Nephron progenitor cell (in vitro differentiated cells): ENCODE measurements around the gene HPS5.
A peak's percentile ranks its signal among the peaks of the same experiment; 100 is the strongest.

Experiments used
- DNase-seq: peaks from one replicate; pipeline ENCODE4 v3.0.0; 2021
- H3K27ac Mint-ChIP-seq: 2 replicates; pipeline ENCODE4 v1.8.0; 2021; ENCODE audit warnings: mild to moderate bottlenecking, moderate library complexity, mixed read lengths
- H3K27me3 Mint-ChIP-seq: 2 replicates; pipeline ENCODE4 v1.8.0; 2021; ENCODE audit warnings: mild to moderate bottlenecking, low read depth, mixed read lengths; ENCODE audit not compliant: poor library complexity
- H3K36me3 Mint-ChIP-seq: 2 replicates; pipeline ENCODE4 v1.8.0; 2021; ENCODE audit warnings: low read depth, mixed read lengths
- H3K4me1 Mint-ChIP-seq: 2 replicates; pipeline ENCODE4 v1.8.0; 2021; ENCODE audit warnings: mixed read lengths
- H3K4me3 Mint-ChIP-seq: 2 replicates; pipeline ENCODE4 v1.8.0; 2021; ENCODE audit warnings: mild to moderate bottlenecking, moderate library complexity, mixed read lengths
- H3K9me3 Mint-ChIP-seq: 2 replicates; pipeline ENCODE4 v1.8.0; 2021; ENCODE audit warnings: mild to moderate bottlenecking, moderate library complexity, mixed read lengths
- TF ChIP-seq, protein P1 (sequence below): fragments of 200-600 bp; sonication (generic); IDR thresholded peaks from 2 replicates; pipeline ENCODE4 v1.5.0; 2021; ENCODE audit warnings: antibody characterized with exemption

HPS5 gene

DNA sequence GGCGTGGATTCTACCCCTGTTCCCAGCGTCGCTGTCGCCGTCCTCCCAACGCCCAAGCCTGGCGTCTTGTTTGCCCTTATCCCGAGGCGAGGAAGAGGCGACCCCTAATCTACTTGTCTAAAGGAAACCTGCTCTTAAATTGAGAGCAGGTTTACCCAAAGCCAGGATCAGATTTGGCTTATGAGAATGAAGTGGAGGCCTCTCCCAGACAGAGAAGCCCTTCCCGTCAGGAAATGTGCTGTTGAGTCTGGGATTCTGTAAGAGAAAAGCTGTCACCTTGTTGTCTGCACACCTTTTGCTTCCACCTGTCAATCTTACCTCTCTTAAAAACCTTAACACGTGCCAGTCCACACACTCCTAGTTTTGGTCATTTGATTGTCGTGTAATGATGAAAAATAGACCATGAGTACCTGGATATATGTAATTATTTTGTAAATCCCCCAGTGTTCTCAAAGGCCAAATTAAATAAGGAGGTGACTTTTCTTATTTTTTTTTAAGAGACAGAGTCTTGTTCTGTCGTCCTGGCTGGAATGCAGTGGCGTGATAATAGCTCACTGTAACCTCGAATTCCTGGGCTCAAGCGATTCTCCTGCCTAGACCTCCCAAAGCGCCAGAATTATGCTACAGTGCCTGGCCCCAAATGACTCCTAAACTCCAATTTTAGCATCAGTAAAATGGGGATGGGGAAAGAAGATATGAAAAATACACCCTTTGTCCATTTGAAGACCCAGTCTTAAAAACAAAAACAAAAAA lies 1.1 kb upstream of the HPS5 start:
- TF ChIP-seq, protein P1, sequence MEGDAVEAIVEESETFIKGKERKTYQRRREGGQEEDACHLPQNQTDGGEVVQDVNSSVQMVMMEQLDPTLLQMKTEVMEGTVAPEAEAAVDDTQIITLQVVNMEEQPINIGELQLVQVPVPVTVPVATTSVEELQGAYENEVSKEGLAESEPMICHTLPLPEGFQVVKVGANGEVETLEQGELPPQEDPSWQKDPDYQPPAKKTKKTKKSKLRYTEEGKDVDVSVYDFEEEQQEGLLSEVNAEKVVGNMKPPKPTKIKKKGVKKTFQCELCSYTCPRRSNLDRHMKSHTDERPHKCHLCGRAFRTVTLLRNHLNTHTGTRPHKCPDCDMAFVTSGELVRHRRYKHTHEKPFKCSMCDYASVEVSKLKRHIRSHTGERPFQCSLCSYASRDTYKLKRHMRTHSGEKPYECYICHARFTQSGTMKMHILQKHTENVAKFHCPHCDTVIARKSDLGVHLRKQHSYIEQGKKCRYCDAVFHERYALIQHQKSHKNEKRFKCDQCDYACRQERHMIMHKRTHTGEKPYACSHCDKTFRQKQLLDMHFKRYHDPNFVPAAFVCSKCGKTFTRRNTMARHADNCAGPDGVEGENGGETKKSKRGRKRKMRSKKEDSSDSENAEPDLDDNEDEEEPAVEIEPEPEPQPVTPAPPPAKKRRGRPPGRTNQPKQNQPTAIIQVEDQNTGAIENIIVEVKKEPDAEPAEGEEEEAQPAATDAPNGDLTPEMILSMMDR: no peak
- H3K4me3 Mint-ChIP-seq: peak overlapping the region; percentile 95
- H3K36me3 Mint-ChIP-seq: peaks cover 17% of the 10 kb centered on the region
- no peak for DNase-seq
- peak overlapping the region; percentile 100 for H3K27ac Mint-ChIP-seq
- no peaks in the 10 kb centered on the region for H3K27me3 Mint-ChIP-seq
- H3K4me1 Mint-ChIP-seq: peaks cover 56% of the 10 kb centered on the region
- no peaks in the 10 kb centered on the region for H3K9me3 Mint-ChIP-seq

DNA sequence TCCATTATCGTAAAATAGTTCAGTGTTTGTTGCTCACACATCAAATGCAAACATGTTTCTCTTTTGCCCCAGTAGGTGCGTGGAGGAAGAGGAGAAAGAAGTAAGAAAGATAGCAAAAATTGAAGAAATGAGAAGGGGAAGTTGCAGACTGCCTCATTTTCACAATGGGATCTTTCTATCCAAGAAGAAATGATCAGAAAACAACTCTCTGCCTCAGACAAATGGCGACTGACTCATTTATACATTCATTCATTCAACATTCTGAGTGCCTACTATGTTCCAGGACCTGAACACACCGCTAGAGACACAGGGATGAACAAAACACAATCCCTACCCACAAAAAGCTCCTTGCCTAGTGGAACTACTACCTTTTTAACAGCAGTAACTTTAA lies 367 bp downstream of the HPS5 start:
- no peaks in the 10 kb centered on the region for H3K9me3 Mint-ChIP-seq
- peaks cover 56% of the 10 kb centered on the region for H3K4me1 Mint-ChIP-seq
- no peak for DNase-seq
- peaks cover 22% of the 10 kb centered on the region for H3K36me3 Mint-ChIP-seq
- peak overlapping the region; percentile 95 for H3K4me3 Mint-ChIP-seq
- H3K27me3 Mint-ChIP-seq: no peaks in the 10 kb centered on the region
- TF ChIP-seq, protein P1: no peak
- H3K27ac Mint-ChIP-seq: peak overlapping the region; percentile 100

DNA sequence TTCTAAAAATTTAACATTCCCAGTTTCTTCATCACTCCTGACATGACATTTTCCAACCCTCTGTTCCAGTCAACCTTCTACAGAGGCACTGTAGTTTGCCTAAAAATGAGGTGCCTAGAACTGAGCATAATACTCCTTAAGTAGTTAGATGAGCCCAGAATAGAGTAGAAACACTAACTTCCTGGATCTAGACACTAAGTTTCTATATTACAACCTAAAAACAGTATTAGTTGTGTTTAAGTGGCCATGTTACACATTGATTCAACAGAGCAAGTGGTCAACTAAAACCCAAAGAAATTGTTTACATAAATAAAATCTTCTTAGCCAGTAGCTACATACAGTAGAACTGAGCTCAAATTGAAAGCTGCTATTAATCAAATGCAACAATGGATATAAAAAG lies 1.3 kb downstream of the HPS5 start:
- Mint-ChIP-seq H3K4me1 (peaks cover 56% of the 10 kb centered on the region), H3K4me3 (peak overlapping the region; percentile 95), H3K27ac (no peak overlapping the region), H3K9me3 (no peaks in the 10 kb centered on the region), H3K36me3 (peaks cover 17% of the 10 kb centered on the region), H3K27me3 (no peaks in the 10 kb centered on the region)
- DNase-seq: no peak
- TF ChIP-seq, protein P1: no peak

DNA sequence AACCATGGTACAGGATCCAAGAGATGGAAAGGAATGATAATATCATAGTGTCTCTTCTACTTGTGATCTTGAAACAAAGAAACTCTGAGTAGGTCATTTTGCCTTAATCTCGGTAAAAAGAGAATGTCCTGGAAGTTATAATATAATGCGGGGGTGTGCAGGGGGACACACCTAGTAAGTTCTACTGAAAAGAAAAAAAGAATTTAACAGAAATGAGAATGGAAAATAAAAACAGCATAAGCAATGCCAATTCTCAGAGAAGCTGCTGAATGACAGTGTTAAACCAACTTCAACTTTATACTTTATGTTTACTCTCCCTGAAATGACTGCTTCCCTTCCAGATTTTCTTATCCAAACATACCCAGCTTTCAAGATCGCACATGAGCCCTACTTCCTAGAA lies 2.0 kb downstream of the HPS5 start:
- peaks cover 51% of the 10 kb centered on the region for H3K4me1 Mint-ChIP-seq

DNA sequence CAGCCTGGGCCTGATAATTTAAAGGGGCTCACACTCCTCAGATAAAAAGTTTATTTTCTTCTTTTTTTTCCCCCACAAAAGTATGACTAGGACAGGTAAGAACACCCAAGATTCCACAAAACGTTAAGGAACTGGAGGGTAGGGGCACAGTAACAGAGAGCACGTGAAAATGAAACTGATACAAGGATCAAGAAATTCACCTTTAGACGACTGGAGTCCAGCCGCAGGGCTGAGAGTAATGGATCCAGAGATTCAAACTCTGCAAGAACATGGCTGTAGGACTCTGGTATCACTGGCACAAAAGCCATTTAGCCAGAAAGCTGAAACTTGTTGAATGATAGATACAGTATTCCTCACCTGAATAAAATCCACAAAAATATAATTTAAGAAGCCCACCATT lies 4.4 kb downstream of the HPS5 start:
- H3K9me3 Mint-ChIP-seq: no peaks in the 10 kb centered on the region
- H3K4me1 Mint-ChIP-seq: peaks cover 28% of the 10 kb centered on the region
- TF ChIP-seq, protein P1: no peak
- H3K36me3 Mint-ChIP-seq: peaks cover 9% of the 10 kb centered on the region
- DNase-seq: no peak
- H3K27ac Mint-ChIP-seq: no peak overlapping the region
- no peak overlapping the region for H3K4me3 Mint-ChIP-seq
- H3K27me3 Mint-ChIP-seq: no peaks in the 10 kb centered on the region

More for the DNA sequence above, 2.0 kb downstream of the HPS5 start:
- DNase-seq: no peak
- TF ChIP-seq, protein P1: no peak
- peaks cover 10% of the 10 kb centered on the region for H3K36me3 Mint-ChIP-seq
- H3K4me3 Mint-ChIP-seq: peak overlapping the region; percentile 95
- no peaks in the 10 kb centered on the region for H3K27me3 Mint-ChIP-seq
- H3K9me3 Mint-ChIP-seq: no peaks in the 10 kb centered on the region
- H3K27ac Mint-ChIP-seq: no peak overlapping the region

DNA sequence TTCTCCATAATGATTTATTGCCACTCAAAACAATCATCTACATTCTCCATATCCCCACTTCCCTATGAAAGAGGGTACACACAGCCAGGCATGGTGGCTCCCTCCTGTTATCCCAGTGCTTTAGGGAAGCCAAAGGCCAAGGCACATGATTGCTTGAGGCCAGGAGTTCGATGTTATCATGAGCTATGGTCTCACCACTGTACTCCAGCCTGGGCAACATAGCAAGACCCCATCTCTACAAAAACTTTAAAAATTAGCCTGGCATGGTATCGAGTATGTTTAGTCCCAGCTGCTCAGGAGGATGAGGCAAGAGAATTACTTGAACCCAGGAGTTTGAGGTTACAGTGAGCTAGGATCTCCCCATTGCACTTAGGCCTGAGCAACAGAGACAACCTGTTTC lies 6.0 kb downstream of the HPS5 start:
- no peaks in the 10 kb centered on the region for H3K27me3 Mint-ChIP-seq
- no peaks in the 10 kb centered on the region for H3K9me3 Mint-ChIP-seq
- H3K4me1 Mint-ChIP-seq: peaks cover 20% of the 10 kb centered on the region
- peak overlapping the region; percentile 83 for H3K27ac Mint-ChIP-seq
- H3K36me3 Mint-ChIP-seq: peaks cover 15% of the 10 kb centered on the region
- no peak for DNase-seq
- TF ChIP-seq, protein P1: no peak
- H3K4me3 Mint-ChIP-seq: no peak overlapping the region
